GM08714 (cell line): ENCODE measurements around the gene PER1.

Experiments used
- H3K4me3 ChIP-seq: fragments of 200-500 bp; sonication (Bioruptor generic); 2 replicates; pipeline ENCODE4 v1.5.1; 2014; ENCODE audit warnings: mild to moderate bottlenecking, low read length, inconsistent platforms
- ZNF274 ChIP-seq: IDR thresholded peaks from 2 replicates; pipeline ENCODE4 v1.6.1; 2012; ENCODE audit warnings: mild to moderate bottlenecking, low read depth, low read length

PER1 gene

DNA sequence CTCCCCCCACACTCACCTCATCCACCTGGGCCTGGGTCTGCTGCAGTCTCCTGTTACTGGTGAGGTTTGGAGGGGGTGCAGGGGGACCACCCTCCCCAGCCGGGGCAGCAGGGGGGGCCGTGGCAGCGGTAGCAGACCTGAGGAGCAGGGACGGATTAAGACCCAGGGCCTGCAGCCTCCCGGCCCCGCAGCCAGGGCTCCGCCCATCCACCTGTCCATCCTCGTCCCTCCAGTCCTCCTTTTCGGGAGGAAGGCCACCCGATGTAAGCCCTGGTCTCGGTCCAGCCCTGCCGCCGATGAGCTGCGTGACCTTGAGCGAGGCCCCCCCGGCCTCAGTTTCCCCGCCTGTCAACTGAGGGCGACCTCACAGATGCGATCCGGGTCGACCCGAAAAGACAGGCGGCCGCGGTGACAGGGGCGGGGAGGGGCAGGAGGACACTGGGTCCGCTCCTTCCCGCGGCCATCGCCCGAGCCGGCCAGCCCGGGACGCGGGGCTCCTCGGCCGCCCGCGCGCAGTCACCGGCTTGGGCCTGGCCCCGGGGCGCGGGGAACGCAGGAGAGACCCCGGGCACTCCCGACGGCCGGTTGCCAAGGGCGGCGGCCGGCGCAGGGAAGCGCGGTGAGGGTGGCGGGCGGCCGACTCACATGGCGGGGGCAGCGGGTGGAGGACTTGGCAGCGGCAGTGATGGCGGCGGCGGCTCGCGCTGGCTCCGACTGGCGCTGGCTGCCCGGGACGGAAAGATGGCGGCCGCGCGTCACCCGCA is 10.2 kb upstream of the PER1 start, which contains the start of gene VAMP2:
Gene VAMP2, minus strand, starts transcription at position 716 of the 764 bp plus-strand sequence. Its CDS starts 69 bp downstream, at position 647.
- no peak for TF ChIP-seq ZNF274

DNA sequence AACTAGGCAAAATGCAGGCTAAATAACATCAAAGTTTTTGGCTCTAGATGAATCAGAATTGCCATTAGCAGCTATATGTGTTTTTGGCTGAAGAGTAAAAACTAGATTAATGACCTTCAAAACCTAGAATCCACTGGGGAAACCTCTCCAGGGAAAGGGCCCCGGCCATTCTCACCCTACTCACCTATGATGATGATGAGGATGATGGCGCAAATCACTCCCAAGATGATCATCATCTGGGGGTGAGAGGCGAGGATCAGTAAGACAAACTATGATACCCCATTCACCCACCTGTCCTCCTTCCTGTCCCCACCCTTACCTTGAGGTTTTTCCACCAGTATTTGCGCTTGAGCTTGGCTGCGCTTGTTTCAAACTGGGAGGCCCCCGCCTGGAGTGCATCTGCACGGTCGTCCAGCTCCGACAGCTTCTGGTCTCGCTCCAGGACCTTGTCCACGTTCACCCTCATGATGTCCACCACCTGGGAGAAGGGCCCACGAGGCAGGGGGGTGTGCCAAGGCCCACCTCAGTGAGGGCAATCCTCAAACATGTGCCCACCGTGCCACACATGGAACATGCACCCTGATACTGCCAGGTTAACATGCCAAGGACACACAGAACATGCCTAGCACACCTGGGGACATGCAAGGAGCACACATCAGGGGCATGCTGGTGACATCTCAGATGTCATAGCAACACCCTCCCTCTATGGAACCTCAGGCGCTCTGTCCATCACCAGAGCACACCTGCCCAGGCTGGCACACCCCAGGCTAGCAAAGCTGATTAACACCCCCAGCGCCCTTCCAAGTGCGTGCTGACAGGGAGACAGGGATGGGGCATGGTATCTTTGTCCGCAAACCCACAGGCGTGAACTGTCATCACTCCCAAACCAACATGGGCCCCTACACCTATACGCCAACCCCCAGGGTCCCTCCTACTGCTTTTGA is 9.4 kb upstream of the PER1 start:
- no peak for TF ChIP-seq ZNF274
- H3K4me3 ChIP-seq, result peak overlapping the region; percentile 95

More for the DNA sequence above, 10.2 kb upstream of the PER1 start, which contains the start of gene VAMP2:
- peak within 1 kb of the TSS; percentile 95 for H3K4me3 ChIP-seq

DNA sequence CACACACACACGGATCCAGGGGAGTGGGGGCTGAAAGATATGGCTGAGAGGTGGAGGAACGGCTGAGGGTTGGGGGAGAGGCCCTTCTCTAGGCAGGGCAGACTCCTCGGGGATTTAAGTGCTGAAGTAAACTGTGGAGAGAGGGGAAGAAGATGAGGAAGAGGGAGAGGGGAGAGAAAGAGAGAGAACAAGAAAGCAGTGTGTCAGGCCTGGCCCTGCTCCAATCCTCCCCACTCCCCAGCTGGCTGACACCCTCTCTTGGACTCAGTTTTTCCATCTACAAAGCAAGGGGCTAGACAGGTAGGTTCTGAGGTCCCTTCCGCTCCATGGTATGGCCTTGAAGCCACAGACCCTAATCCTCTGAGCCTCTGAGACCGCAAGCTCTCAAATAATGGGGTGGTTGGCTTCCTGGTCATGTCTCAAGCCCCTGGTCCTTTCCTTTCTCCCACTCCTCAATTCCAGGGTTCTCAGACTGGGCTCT is 8.6 kb upstream of the PER1 start:
- no peak for TF ChIP-seq ZNF274
- H3K4me3 ChIP-seq, result no peak overlapping the region

DNA sequence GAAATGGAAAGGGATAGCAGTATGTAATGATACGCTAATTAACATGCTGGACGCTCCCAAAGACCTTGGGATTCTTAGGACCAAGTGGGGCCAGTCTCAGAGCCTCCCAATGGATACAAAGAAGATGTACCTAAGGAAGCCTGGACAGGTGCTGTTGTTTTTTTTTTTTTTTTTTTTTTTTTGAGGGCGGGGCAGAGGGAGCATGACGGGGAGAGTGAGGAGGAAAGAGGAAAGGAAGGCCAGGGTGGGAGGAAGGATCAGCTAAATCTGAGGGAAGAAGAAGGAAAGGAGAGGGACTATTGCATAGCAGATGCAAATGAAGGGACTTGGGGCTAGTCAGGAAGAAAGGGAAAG is 8.0 kb upstream of the PER1 start:
- H3K4me3 ChIP-seq, result no peak overlapping the region
- no peak for TF ChIP-seq ZNF274

DNA sequence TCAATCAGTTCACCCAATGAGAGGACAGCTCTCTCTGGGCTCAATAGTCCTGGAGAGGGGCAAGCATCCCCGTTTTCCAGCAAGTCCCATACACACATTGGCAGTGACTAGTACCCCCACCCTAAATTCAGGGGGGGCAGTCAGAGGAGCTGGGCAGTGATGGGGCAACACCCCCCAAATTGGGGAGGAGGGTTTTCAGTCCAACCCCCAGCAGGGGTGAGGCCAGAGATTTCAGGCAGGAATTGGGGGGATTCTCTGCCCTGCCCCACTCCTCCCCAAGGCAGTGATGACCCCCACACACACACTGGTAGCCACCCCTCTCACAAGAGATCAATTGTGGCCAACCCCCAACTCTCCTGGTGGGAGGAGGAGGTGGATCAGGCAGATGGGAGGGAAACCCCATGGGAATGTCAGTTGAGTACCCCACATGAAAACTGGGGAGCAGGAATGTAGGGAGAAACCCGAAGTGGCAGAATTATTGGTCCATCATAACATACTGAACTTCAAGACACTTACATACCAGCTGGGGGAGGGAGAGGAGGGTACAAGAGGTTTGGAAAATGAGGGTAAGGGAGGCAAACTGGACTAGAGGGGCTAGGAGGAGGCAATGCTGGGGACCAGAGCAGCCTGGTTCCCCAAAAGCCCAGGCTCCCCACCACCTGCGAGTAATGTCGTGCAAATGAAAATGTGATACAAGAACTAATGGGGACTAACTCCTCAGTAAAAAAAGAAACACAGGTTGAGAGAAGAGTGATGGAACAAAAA is 7.4 kb upstream of the PER1 start:
- no peak for TF ChIP-seq ZNF274
- H3K4me3 ChIP-seq, result no peak overlapping the region

DNA sequence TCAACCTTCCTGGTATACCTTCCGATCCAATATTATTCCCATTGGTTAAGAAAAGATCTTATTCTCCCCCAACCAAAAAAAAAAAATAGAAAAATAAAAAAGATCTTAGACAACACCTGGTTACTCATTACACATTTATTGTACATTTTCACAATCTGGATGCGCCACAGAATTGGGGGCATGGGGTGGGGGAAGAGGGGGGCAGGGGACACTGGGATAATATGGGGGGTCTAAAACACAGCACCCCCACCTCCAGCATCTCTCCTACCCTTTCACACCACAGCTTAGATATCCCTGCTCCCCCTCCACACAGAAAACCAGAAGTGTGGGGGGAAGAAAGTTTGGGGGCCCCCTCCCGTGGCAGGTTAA is 6.8 kb upstream of the PER1 start:
- H3K4me3 ChIP-seq, result no peak overlapping the region
- TF ChIP-seq ZNF274, result no peak

DNA sequence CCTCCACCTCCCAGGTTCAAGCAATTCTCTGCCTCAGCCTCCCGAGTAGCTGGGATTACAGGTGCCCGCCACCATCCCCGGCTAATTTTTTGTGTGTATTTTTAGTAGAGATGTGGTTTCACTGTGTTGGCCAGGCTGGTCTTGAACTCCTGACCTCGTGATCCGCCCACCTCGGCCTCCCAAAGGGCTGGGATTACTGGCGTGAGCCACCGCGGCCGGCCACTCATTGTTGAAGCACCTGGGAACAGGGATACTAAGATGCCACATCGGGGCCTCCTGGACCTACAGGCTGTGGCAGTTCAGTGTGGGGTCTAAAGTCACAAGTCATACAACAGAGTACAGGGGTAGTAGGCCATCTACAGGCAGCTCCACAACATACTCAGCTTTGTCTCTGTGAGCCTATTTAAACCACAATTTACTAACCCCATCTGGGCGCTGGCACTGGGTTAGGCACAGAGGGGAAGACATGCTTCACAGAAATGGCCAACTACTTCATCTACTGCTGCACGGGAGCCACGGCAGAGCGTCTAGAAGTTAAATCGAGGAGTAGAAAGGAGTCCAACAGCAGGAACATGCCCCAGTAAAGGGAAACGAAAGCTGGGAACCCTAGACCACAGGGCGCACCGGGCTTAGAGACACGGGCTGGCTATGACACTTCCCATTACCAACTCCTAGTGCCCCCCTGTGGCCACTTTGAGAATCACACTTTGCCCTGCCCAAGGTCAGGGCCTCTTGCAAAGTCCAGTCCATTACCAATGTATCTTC is 6.2 kb upstream of the PER1 start:
- TF ChIP-seq ZNF274, result no peak

DNA sequence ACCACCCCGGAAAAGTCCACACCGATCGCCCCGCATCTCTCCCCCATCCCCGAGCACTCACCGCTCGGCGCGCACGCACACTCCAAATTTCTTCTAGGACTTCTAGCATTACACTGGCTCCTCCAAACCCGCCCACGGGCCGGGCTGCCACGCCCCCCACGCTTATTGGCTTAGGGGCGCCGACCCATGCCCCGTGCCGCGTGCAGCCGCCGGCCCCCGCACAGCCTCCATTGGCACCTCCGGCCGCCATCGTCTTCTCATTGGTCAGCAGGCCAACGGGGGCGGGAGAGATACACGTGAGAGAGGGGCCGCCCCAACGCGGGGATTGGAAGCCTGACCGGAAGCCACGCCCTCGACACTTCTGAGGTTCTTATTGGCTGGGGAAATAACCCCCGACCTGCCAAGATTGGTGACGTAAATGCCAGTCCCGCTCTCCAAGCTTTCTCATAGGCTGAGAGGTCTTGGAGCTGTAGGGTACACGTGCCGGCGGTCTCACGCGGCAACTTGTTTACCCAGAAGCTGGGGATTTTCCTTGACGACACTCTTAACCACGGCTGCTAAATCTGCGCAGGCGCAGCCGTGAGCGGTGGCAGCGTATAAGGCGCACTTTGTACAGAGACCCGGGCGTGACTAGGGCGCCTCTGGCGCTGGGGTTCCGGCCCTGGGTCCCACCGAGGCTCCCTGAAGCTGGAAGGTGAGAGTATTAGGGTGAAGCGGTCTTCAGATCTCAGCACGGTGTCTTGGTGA is 4.2 kb upstream of the PER1 start:
- no peak for TF ChIP-seq ZNF274
- H3K4me3 ChIP-seq, result peak overlapping the region; percentile 77

More for the DNA sequence above, 6.2 kb upstream of the PER1 start:
- H3K4me3 ChIP-seq, result no peak overlapping the region

DNA sequence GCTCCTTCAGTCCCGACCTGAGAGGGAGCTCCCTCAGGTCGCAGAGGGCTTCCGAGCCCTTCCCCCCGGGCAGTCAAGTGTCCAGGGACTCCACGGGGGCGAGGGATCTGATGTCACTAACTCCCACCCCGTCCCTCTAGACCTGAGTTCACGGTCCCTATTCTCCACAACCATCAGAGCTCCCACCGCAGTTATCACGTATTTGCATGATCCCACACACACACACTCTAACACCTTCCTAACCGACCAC is 3.7 kb upstream of the PER1 start:
- peak overlapping the region; percentile 77 for H3K4me3 ChIP-seq
- no peak for TF ChIP-seq ZNF274

DNA sequence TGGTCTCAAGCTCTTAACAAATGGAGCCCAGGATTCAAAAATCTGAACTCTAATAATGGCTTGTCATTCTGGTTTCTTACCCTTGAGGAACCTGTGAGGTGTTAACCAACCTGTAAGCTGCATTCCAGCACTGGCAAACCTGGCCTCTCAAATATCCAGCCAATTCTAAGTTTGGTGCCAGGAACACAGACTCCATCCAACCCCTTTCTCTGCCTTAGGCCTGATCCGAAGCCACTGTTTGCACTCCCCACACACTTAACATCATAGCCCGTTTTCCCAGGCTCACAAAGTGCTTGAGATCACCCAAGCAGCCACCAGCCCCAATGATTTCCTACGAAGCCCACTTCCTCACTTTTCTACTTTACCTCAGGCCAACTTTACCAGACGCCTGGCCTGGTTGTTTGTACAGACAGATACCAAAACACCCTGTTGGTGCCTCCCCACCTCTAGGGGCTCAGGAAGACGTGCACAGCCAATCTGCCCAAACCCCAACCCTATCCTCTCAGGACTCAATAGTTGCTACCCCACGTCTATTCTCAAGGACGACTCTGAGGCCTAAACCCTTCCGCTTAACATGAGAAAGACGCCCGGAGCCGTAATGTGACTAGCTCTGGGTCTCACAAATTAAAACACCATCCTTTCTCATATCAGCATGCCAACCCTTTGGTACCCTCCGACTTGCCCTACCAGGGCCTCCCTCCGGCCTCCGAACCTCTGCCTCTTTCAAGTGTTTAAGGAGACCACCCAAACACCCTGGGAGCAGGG is 3.2 kb upstream of the PER1 start:
- H3K4me3 ChIP-seq, result peak overlapping the region; percentile 77
- no peak for TF ChIP-seq ZNF274

DNA sequence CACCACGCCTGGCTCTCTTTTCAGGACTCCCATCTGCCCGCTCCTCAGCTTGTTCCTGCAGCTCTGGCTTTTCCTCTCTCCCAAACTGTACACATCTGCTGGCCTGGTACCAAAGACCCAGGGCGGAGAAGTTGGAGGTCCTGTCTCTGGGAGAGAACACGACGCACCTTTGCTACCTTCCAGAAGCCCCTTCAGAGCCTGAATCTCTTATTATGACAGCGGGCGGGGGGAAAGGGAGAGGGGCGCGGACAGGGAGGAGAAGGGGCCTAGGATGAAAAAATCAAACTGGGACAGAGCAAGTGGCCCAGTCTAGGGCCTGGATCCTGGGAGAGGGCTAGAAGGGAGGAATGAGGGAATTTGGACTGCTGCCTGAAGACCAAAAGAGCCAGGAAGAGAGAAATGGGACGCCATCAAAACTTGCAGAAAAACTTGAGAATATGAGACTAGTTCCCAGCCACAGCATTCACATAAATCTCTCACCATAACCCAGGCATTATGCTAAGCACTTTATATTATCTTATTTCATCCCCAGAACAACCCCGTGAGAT is 2.5 kb upstream of the PER1 start:
- no peak for TF ChIP-seq ZNF274

More for the DNA sequence above, 2.5 kb upstream of the PER1 start:
- no peak overlapping the region for H3K4me3 ChIP-seq
